Activated CD8-positive, alpha-beta memory T cell treated with anti-CD3 and anti-CD28 coated beads, Interleukin-2, amount 50 U/mL, for 24 hours (primary cell): Measurements from ENCODE around the gene CRYBG3.

Source experiments
- DNase-seq: peaks from one replicate; pipeline ENCODE4 v3.0.0-alpha.2; 2020; ENCODE audit errors: extremely low read depth

The CRYBG3 gene

GRCh38 chr3:97838393-97838792, 16.6 kb downstream of the CRYBG3 start:
- no peak for DNase-seq

DNA sequence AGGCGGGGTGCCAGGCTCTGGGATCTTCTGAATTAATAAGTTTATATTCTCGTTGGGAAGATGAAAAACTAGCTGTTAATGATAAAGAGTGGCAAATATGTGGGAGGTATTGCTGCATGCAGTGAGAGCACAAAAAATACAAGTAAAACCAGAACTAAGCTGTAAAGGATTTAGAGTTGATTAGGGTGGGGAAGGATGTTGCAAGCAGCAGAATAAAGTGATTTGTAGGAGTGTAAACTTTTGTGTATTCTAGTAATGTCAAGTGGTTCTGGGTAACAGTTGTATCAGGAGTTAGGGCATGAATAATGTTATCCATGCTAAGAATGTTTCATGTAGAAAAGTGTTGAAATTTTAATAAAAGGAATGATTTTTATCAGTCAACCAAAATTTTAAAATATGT, 18.1 kb downstream of the CRYBG3 start:
- no peak for DNase-seq

GRCh38 chr3:97841304-97841703, 19.5 kb downstream of the CRYBG3 start:
- DNase-seq = no peak

DNA sequence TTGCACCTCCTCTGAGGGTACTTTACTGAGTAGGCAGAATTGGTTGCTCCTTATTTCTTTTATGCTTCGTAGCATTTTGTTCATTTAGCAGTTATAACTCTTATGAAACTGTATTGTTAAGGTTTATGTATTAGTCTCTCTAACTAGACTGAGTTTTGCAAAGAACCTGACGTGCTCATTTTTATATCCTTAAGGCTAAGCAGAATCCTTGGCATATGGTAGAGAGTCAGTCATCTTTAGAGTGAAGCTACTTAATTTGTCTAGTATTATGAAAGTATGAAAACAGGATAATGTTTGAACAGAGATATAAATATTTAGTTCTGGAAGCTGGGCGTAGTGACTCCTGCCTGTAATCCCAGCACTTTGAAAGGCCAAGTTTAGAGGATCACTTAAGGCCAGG, 20.1 kb downstream of the CRYBG3 start:
- DNase-seq = no peak

- DNase-seq = no peak
Observed at GRCh38 chr3:97848779-97849178, 27.0 kb downstream of the CRYBG3 start.

- DNase-seq = no peak
Observed at GRCh38 chr3:97857401-97857800, 35.6 kb downstream of the CRYBG3 start.

- no peak for DNase-seq
Observed at GRCh38 chr3:97860364-97860763, 38.6 kb downstream of the CRYBG3 start.

DNA sequence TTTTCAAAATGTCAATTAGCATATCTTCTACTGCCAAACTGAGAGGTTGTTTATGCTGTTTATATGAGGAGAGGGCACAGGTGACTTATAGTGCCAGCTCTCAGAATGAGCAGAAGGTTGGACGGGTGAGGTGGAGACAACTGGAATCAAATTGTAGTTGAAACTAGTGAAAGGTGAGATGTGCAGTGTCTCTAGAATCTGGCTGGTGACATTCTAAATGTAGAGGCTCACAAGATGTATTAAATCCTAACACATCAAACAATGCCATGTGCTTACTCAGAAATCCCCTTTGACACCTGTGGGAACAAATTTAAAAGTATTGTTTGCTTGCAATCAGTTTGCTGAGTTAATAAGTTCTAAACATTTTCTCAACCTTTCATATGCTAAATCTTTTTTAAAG, 40.8 kb downstream of the CRYBG3 start:
- no peak for DNase-seq

DNA sequence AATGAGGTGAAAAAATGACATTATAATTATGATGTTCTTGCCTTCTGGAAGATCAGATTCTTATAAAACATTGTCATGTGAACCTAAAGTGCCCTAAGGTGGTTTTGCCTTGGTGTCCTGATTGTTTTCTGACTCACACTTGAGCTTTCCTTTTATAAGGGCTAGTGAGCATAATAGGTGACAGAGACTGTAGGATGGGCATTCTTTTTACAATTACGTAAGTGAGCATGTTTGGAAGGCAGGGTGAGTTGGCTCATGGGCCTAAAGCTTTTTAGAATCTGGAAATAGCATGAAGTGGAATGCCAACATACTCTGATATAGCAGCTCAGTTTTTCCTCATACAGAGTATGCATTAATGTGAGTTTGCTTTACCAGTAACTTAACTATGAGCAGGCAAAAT, 41.2 kb downstream of the CRYBG3 start:
- no peak for DNase-seq

GRCh38 chr3:97863775-97864174, 42.0 kb downstream of the CRYBG3 start:
- no peak for DNase-seq

GRCh38 chr3:97871186-97871585, 49.4 kb downstream of the CRYBG3 start:
- DNase-seq = no peak

- no peak for DNase-seq
Observed at GRCh38 chr3:97871801-97872524, 50.2 kb downstream of the CRYBG3 start.

DNA sequence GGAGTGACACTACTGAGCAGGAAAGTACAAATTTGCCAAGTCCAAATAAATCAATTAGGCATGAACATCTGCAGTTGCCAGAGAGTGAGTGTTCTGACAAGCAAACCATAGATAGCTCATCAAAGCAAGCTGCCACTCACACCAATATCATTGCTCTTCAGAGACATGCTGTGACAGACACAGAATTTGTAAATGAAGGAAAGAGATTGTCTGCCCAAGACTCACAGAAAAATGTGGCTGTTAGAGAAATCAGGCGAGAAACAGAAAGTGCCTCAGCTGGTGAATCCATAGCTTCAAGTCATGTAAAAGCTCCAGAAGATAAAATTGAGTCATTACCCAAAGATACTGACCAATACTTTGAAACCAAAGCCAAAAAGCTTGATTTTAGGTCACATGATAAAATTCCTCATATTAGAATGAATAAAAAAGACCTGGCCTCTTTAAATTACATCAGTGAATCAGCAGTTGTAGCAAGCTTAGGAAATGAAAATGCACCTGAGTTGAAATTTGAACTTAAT, 50.8 kb downstream of the CRYBG3 start:
- DNase-seq = no peak

- DNase-seq = no peak
Observed at GRCh38 chr3:97880267-97880666, 58.5 kb downstream of the CRYBG3 start.

GRCh38 chr3:97882975-97883598, 61.3 kb downstream of the CRYBG3 start:
- no peak for DNase-seq

DNA sequence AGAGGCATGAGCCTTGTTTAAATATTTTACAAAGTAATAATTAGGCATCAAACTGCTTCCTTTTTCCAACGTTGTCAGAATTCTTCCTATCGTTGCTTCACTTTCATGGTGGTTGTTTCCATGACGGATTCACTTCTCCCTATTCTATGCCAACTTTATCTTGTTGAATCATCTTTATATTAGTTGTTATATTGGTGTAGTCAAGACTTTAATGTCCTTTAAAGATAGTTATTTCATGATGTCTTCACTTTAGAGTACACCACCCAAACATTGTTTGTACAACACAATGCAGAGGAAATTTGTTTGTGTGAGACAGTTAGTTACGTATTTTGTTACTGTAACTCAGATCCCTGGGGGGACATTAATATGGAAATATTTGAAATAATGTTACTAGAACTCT, 61.9 kb downstream of the CRYBG3 start:
- DNase-seq = no peak

GRCh38 chr3:97884586-97885123, 62.8 kb downstream of the CRYBG3 start:
- DNase-seq = no peak

- DNase-seq = no peak
Observed at GRCh38 chr3:97885931-97886824, 64.4 kb downstream of the CRYBG3 start.

DNA sequence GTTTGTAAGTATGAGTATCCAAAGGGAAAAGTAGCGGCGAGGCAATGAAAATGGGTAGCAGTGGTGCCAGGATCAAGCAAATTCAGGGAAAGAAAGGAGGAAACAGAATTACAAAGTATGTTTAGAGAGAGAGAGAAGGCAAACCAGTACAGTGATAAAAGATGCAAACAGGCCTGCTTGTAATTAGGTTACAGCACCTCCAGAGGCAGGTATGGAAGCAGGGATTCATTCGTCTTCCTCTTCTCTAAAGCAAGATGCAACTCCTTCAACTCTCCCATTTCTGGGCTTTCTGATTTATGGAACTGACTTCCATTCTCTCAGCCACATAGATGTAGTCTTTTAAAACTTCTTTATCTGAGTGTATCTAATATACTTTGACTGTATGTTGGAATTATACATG, 68.0 kb downstream of the CRYBG3 start:
- no peak for DNase-seq

- DNase-seq = no peak
Observed at GRCh38 chr3:97892852-97893251, 71.0 kb downstream of the CRYBG3 start.

GRCh38 chr3:97895216-97895615, 73.4 kb downstream of the CRYBG3 start:
- DNase-seq = no peak

DNA sequence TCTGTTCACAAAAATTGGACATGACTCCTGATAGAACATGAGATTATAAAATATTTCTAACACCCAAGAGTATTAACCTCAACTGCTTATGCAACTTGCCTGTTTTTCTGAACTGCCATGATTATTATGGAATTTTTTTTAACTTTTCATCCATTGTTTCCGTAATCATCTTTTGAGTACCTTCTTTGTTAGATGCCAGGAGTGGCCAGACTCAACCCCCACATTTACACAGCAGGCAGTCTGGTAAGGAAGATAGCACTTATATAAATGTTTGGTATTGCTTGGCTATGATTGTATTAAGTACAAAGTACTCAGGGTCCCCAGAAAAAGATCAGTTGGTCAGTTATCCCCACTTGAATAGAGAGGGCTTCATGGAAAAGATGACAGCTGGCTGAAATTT, 74.3 kb downstream of the CRYBG3 start:
- no peak for DNase-seq
